Fibroblast of skin of left biceps (primary cell): ENCODE data around the gene GRM7.

Experiments
- DNase-seq, 2 experiments: peaks; one replicate each; pipeline ENCODE4 v3.0.0-alpha.2; 2013; ENCODE audit warnings: low read depth in 2 of 2

GRM7 gene

DNA sequence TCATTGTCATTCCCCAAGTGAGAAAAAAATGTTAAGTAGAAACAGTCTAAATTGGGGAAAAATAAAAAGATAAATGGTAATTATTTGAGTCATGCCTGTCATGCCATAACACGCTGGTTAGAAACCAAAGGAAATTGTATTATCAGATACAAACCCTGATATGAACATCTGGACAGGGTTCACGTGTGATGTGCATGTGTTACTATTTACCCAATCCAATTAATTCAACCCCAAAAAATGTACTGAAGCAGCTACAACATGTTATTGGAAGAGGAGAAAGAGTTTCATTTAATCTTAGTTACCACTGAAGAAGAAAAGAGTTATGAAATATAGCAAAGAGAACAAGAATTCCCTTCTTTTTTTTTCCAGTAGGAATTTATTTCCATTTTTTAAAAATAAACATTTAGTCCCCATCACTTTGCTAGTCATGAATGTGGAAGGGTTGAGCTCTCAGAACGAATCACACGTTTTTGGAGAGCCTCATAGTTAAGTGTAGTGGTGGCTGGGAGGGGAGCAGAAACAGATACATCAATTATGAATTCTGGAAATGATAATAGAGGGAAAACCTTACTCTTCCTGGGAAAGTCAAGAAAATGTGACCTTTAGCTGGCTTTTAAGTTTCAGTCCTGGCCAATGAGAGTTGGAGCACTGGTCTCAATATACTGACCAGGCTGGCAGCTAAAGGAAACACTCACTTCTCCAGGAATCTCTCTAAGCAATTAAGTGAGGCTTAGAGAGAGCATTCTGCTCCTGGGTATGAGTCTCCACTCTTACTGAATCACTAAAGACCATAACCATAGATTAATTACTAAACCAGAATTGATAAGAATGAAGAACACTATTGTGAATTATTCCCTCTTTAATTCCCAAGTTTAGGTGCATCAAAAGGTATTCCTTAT lies 796.5 kb downstream of the GRM7 start:
- DNase-seq, result no peak

DNA sequence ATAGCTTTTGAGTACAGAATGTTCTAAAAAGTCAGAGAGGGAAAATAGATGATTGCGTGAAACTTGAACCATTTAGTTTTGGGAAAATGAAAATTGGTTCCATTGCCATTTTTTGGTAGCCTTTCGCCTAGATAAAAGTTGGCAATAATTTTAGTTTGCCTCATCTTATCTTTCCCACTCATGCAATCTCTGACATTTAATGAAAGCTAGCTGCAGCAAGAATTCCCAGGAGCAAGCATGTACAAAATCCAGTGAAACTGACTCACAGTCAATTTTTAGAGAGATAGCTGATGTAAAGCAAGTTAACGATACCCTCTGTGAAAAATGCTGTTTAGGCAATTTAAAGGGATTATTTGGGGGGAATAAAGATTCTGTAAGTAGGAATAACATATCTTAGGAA lies 797.4 kb downstream of the GRM7 start:
- DNase-seq, result no peak

DNA sequence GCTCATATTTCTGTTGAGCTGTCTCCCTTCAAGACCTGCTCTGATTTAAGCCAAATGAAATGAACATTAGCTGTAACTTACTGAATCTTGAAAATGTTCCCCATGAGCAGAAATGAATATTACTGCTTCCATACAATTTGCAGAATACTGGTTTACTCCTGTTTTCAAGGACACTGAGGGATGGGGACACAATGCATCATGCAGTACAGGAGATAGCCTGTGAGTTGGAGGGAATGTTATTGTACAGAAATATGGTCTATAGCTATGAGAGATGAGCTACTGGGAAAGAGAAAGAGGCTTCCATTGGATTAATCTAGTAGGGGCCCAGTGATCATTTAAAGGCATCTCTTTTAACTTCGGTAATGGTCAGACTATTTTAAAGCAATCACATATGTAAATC lies 798.2 kb downstream of the GRM7 start:
- DNase-seq, result no peak

DNA sequence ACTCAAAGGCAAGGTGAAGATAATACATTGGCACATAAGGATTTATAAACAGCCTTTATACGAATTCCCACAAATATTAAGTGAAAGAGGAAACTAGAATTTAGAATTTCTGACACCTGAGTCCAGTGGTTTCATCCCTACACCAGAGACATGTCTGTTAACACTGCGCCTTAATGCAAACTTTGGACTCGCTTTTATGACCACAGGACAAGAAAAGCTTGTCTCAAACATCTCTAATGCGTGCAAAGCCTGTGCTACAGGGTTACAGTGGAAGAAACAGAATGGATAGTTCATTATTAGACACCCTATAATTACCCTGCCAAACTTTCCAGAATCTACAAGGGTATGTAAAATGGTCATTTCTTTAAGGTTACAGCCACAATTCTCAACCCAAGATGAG lies 802.9 kb downstream of the GRM7 start:
- no peak for DNase-seq

DNA sequence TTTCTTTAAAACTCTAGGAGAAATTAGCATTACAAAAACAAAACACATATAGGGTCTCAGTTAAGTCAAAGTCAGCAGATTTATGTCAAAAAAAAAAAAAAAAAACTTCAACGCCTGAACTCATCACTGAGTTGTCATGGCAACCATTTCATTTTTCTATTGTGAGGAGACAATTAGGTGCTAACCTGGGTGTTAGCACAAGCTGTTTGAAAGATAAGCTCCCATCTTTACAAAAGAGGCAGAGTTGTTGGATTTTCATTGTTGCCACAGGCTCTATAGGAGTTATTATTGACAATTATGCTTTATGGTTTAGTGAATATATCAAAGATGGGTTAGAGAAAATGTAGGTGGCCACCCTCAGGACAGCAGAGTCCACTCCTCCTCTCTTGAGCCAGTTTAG lies 806.9 kb downstream of the GRM7 start:
- DNase-seq, result no peak

DNA sequence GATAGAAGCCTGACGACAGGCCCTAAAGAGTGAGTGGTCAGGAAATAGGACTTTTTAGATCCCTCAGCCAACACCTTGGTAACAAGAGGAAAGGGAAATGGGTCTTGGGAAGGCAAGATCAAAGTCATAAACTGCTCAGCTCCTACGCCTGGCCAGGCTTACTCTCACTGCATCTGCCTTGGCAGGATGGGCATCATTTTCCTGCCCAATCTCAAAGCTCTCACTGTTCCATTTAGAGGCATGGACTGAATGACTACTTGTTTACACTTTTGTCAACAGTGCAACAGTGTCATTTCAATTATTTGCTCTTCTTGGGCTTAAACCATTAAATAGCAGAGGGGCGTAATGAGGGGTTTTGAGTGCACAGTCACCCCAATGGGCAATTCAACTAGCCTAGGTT lies 808.7 kb downstream of the GRM7 start:
- DNase-seq, result no peak

DNA sequence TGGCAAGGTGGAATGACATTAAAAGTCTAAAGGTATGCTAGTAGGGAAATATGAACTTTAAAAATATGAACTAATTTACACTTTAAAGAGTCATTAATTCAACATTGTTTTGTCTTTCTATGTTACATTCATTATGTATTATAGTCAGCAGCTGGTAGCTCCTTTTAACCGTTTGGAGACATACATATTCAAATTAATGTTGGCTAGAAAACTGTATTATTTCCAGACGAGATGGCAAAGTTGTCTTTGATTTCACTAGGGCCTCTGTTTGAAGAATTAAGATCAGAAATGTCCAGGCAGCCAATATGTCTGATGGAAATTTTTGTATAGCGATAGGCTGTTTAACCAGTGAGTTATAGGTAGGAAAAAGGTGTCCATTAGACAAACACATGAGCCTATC lies 817.6 kb downstream of the GRM7 start:
- no peak for DNase-seq

DNA sequence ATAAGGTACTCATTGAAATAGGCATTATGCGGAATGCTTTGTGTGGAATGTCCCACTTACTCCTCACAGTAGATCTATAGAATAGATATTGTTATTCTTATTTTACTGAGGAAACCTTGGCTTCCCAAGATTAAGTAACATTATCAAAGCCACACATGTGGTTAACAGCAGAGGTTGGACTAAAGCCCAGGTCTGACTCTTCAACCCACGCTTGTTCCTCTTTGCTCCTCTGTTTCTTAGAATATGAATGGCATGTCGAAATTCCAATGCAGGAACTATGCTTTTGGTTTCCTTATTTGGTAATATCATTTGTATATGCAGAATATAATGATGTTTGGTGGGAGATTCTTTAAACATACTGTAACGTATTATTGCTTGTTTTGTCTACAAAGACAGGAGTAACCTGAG lies 821.9 kb downstream of the GRM7 start:
- DNase-seq, result peak; percentile 97

DNA sequence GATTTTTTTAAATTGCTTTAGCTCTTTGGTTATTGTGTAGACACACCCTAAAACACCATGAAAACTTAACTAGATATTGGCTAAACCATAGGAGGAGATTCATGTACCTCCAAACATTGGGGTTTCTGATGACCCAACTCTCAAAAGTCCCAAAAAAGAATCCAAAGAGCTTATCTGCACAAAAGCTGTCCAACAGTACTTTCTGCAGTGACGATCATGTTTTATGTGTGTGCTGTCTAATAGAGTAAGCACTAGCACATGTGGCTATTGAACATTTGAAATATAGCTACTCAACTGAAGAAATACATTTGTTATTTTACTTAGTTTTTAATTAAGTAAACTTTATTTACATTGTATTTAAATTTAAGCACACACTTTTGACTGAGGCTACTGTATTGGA lies 822.5 kb downstream of the GRM7 start:
- no peak for DNase-seq

DNA sequence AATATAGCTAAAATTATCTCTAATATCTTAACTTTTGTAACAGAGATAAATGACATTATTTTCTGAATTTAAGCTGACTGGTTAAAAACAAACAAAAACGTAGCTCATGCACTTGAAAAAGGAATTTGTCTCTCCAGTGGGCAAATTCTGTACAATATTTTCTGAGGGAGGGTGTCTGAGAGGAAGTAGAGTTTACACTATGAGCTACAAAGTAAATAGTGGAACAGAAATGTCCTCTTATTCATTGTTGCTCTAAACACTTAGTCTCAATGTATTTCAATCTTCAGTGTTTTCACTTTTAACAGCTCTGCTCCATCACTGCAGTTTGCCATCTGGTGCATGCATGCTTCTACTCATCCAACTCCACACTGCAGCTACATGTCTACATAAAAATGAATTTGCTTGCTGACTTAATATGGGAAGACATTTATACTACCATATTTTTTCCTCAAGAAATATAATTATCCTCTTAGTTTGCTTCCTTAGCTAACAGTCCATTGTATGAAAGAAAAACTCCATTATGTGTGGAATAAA lies 823.3 kb downstream of the GRM7 start:
- DNase-seq, result no peak

DNA sequence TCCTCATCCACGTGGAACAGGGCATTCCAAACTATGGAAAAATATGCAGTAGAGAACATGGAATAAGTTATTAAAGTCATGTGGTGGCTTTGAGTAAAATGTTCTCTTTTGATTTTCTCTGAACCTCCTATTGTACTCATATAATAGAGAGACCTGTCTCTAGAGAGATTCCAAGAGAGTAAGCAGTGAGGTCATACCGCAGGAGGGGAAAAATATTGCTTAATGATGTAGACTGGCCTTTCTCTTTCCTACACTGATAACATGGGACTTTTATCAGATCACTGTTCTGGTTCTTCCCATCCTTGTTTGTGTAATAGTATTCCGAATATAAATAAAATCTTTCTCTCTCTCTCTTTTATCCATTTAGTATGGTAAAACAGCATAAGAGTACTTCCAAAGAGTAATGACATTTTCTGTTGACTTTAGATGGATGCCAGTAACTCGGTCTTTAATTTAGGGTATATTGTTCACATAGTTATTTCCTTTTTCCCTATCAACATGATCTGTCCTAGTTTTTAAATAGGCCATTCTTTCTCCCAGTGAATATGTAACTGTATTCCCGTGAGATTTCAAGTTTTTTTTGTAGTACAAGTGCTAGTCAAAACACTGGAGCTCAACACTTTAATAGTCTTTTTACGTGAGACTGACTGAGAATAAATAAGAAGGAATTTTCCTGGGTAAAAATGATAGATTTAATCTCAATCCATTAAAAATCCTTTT lies 826.7 kb downstream of the GRM7 start:
- DNase-seq, result no peak

DNA sequence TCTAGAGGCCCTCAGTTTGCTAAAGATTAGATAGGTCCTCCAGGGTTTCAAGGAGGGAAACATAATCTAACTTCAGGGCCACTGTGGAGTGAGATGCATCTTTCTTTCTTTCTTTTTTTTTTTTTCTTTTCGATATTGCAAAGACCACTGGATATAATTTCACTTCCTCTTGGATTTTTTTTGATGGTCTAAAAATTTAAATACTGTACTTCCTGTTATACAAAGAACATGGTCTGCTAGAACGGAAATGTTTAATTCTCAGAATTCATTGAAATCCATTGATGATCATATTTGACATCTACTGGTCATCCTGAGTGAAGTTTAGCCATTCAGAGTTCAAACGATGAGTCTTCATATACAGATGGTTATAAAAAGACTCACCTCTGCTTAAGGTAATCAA lies 832.0 kb downstream of the GRM7 start:
- DNase-seq, result no peak

DNA sequence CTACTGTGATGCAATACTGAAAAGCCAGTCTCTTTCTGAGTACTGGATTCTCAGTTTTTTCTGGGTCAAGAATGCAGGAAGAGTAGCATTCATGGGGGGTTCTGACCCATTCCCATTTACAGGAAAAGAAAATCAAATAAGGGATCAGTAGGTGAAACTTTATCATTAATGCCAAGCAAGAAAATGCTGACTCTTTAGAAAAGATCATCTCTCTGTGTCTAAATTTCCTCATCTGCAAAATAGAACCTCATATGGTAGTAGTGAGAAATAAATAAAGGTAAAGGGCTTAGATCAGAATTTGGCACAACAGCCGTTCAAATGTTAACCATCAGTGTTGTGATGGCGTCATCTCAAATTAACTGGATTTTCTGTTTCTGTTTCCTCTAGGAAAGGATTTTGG lies 833.1 kb downstream of the GRM7 start:
- no peak for DNase-seq

DNA sequence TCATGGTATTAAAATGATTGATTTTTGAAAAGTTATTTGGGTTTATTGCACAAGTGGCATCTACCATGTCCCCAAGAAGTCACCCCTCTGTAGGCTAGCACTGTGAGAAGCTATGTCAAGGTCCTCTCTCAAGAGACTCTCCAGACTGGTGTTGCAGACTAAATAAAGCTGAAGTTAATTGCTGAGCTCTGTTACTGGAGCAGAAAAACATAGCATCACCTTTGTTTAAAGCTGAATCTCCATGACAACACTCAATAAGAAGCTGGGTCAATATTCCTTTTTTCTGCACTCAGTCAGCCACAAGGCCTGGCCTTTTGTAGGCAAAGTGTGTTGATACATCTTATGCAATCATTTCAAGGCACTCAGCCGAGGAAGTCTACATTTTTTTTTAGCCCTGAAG lies 834.1 kb downstream of the GRM7 start:
- no peak for DNase-seq

DNA sequence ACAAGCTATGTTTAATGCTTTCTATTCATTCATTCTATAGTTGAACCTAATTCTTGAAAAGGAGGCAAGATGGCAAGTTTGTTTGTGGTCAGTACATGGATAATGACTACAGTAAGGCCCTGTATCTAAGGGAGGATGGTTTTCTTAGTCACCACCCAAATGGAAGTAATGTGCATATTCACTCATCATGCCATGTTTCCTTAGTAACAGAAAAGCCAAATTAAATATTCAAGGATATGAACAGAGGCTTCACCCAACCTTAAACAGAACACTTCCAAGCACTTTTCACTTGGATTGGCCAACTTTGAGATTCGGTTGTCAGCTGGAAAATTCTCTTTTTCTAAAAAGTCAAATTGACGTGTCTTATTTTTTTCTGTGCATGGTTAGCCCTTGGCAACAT lies 835.4 kb downstream of the GRM7 start:
- no peak for DNase-seq

DNA sequence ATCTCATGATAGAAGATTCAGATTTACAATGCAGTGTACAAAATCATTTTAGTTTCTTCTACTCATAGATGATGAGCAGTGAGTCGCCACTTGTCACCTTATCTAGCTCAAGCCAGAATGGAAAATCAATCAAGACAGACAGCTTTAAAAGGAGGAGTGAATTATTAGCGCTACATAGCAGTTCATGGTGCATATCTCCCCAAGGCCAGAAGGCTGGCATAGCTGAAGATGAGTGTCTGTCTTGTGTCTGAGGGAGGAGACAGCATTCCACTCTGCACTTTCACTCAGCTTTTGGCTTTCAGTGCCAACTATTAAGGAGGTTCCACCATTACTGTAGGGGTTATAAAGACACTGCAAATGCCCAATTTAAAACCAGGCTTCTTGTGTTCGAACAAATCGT lies 836.6 kb downstream of the GRM7 start:
- DNase-seq, result no peak

DNA sequence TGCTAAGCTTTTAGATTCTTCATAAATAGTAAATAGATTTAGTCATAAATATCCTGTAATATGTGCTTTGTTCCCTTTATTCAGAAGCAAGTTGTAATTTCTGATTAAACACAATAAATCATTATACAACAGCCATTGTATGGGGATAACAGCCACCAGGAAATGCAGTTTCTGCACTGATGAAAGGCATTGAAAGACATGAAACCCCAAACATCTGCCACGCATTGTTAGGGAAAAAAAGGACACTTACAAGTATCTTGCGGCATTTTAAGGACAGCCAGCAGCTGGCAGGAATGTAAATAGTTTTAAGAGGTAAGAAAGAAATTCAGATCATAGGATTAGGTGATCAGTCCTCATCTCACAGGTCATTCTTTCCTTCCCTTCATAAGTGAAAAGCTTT lies 839.6 kb downstream of the GRM7 start:
- DNase-seq, result no peak

DNA sequence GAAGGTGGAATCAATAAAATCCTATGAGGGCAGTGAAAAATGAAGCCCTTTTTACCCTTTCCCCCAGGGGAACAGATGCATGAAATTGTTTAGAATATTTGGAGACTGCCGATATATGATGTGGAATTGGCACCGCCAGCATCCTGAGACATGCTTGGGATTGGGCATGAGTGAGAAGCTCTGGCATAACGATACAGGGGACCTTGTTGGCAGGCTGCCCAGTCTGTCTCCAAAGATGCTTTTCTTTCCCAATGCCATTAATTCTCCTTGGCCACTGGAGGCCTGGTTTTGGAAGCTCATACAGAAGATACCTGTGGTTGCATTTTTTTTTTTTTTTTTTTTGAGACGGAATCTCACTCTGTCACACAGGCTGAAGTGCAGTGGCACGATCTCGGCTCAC lies 840.1 kb downstream of the GRM7 start:
- no peak for DNase-seq

DNA sequence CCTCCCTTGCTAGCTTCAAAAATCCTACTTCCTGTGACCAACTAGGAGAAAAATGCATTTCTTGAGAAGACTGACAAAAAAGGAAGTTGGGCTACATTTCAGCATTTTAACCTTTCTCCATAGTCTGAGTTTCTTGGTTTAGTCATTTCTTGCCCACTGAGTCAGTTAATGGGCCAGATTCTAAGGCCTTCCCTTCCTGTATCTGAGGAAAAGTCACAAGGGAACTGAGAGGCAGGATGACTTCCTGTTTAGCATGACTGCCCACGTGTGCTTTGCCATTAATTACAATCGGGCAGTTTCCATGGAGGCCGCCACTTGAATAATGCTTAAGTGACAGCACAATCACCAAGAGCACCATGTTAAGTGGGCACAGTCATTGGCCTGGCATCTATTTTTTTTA lies 846.3 kb downstream of the GRM7 start:
- DNase-seq, result no peak

DNA sequence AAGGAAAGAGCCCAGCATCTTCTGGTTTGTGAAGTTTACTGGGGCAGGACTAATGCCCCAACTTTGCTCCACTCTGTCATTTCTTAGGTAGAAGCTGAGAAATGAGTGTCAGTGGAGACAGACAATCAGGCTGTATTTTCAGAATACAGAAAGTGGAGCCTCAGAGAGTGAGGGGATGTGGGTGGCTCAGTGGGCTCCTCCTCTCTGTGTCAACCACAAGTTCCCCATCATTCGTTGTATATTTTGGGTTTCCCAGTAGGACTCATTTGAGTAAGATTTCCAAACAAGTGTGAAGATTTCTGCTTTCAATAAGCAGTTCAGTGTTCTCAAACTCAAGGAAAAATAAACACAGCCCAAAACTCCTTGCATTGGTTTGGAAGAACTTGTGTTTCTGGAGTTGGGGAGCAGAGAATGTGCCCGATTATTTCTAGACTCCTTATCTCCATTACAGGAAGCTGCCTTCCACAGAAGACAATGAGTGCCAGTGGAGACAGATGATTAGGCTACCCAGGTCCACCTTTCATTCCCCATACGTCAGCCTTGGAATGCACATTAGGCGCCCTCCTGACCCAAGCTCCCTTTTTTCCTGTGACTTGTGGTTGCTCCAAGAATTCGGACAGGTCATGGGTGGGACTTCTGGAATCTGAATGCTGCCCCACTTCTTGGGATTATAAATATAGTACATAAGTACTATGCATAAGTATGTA lies 848.6 kb downstream of the GRM7 start:
- DNase-seq, result no peak

DNA sequence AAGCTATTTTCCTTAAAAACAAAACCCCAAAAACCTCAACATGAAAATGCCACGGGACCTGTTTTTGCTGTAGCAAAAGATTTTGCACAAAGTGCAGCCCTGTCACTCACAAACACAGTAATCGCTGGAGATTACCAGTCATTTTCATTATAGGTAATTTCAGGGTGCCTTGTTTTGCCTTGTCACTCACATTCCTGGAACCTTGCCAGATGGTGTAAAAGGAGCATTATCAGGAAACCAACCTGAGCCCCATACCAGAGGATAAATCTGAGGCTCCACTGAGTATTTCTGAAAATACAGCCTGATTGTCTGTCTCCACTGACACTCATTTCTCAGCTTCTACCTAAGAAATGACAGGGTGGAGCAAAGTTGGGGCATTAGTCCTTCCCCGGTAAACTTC lies 849.4 kb downstream of the GRM7 start:
- DNase-seq, result no peak

DNA sequence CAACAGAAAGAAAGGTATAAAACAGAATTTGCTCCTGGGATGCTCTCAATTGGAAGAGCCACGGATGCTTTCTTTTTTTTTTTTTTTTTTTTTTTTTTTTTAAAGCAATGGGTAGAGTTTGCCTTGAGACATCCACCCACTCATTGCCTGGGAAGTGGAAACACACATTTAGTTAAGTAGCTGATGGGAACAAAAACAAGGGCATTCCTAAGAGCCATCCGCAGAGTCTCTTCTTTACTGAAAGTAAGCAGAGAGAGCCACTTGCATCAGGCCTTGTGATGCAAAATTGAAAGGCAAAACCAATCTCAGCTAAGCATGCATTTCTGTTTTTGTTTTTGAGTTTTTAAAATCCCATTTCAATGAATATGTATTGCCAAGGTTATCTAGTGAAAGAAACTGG lies 852.8 kb downstream of the GRM7 start:
- no peak for DNase-seq
